GM12872 (cell line): ENCODE measurements around the gene PKP1.

Experiments
- TF ChIP-seq, protein P1 (sequence below): IDR thresholded peaks from 3 replicates; pipeline ENCODE4 v1.5.1; 2011; ENCODE audit warnings: low read depth, mild to moderate bottlenecking, low read length, moderate library complexity; ENCODE audit not compliant: insufficient read depth

The PKP1 gene

DNA sequence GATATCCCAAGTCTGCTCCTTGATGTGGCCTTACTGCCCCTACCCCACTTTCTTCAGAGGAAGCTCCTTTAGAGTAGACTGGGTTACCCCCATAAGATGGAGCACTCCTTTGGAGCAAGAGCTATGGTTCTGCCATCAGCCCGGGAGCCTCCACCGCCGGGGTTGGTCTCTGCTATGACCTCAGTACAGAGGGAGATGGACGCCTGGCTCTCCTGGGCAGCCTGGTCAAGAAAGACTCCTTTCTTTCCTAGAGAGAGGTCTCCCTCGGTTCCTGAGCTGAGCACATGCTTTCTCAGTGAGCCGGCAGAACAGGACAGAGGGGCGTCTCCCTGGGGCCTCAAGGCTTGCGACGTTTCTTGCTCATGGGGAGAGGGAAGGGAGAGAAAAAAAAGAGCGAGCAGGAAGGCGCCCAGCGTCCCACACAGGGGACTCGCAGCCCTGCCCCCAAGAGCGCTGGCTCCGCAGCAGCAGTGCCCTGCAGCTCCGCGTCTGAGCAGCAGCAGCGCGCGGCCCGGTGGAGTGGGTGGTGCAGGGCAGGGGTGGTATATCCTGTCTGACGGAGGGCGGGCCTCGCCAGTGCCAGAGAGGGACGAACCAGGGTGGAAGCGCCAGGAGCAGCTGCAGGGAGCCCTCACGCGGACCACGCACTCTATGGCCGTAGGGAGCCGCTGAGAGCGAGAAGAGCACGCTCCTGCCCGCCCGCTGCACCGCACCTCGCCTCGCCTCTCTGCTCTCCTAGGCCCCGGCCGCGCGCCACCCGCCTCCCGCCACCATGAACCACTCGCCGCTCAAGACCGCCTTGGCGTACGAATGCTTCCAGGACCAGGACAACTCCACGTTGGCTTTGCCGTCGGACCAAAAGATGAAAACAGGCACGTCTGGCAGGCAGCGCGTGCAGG, at the start of gene PKP1:
Gene PKP1 (plus strand): TSS at position 576 of the 899 bp plus-strand sequence. CDS start 197 bp downstream, at position 773.
- TF ChIP-seq, protein P1, sequence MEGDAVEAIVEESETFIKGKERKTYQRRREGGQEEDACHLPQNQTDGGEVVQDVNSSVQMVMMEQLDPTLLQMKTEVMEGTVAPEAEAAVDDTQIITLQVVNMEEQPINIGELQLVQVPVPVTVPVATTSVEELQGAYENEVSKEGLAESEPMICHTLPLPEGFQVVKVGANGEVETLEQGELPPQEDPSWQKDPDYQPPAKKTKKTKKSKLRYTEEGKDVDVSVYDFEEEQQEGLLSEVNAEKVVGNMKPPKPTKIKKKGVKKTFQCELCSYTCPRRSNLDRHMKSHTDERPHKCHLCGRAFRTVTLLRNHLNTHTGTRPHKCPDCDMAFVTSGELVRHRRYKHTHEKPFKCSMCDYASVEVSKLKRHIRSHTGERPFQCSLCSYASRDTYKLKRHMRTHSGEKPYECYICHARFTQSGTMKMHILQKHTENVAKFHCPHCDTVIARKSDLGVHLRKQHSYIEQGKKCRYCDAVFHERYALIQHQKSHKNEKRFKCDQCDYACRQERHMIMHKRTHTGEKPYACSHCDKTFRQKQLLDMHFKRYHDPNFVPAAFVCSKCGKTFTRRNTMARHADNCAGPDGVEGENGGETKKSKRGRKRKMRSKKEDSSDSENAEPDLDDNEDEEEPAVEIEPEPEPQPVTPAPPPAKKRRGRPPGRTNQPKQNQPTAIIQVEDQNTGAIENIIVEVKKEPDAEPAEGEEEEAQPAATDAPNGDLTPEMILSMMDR: no peak

DNA sequence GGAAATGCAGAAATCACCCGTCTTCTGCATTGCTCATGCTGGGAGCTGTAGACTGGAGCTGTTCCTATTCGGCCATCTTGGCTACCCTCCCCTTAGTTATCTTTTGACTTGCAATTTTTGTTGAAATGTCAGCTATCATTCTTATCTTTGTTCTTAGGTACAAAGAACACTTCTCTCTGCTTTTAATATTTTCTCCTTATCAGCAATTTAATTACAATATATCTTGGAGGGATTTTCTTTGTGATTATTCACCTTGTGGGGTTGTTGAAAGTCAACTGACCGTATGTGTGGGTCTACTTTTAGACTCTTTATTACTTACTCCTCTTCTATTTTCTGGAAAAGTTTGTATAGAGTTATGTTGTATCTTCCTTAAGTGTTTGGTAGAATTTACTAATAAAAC, 43.1 kb upstream of the PKP1 start:
- TF ChIP-seq, protein P1: no peak

DNA sequence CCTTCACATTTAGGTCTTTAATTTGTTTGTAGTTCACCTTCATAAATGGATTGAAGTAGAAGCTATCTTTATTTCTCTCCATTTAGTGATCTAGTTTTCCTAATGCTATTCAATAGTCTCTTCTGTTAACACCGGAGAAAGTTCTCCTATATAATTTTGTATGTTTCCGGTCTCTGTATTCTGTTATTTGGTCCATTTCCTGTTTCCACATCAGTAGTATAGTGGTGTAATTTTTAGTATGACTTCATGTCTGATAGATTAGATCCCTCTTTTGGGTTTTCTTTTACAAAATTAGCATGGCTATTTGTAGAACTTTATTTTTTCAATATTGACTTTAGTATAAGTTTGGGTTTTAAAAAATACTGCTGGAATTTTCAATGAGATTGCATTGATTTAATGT, 41.6 kb upstream of the PKP1 start:
- TF ChIP-seq, protein P1: no peak

DNA sequence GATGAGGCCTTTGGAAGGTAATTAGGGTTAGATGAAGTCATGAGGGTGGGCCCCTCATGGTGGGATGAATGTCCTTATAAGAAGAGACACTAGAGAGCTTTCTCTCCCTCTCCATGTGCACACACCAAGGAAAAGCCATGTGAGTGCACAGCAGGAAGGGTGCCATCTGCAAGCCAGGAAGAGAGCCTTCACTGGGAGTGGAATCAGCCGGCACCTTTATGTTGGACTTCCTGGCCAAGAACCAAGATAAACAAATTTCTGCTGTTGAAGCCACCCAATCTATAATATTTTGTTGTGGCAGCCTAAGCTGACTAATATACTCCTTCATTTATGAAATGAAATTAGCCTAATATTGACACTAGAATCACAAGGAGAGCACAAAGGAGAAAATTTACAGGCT, 38.2 kb upstream of the PKP1 start:
- TF ChIP-seq, protein P1: no peak

GRCh38 chr1:201248721-201249559, 34.4 kb upstream of the PKP1 start:
- TF ChIP-seq, protein P1: no peak

GRCh38 chr1:201250326-201251011, 32.8 kb upstream of the PKP1 start:
- TF ChIP-seq, protein P1: no peak

- TF ChIP-seq, protein P1: no peak
These were observed 31.9 kb upstream of the PKP1 start for GRCh38 chr1:201251411-201251810.
